NK-92 treated with Interleukin-12 subunit alpha and Interleukin-12 subunit beta, amount 100 ng/mL, for 24 hours (cell line): ENCODE results near the gene CYTH3.
"Not testable (repeated sequence)": the region's sequence is repeated elsewhere in the genome, so short reads cannot be mapped to it uniquely, and the experiment has no call there.

Experiments
- DNase-seq: peaks from one replicate; lab custom pipeline; 2025; lab: John Stamatoyannopoulos, UW

The CYTH3 gene

GRCh38 chr7:6229284-6229683 lies 43.1 kb downstream of the CYTH3 start:
- not testable (repeated sequence) for DNase-seq

- no peak for DNase-seq
Measured at GRCh38 chr7:6228361-6229229, 43.8 kb downstream of the CYTH3 start.

- DNase-seq, result no peak
Measured at GRCh38 chr7:6227294-6227846, 45.1 kb downstream of the CYTH3 start.

- no peak for DNase-seq
Measured at GRCh38 chr7:6226194-6226799, 46.1 kb downstream of the CYTH3 start.

- not testable (repeated sequence) for DNase-seq
Measured at GRCh38 chr7:6223411-6223810, 49.0 kb downstream of the CYTH3 start.

GRCh38 chr7:6223010-6223409 lies 49.4 kb downstream of the CYTH3 start:
- DNase-seq, result not testable (repeated sequence)

- DNase-seq, result peak; percentile 7
Measured at GRCh38 chr7:6221340-6222319, 50.8 kb downstream of the CYTH3 start.

GRCh38 chr7:6218329-6218728 lies 54.1 kb downstream of the CYTH3 start:
- DNase-seq, result no peak

- DNase-seq, result no peak
Measured at GRCh38 chr7:6212008-6212407, 60.4 kb downstream of the CYTH3 start.

GRCh38 chr7:6210621-6211372 lies 61.6 kb downstream of the CYTH3 start:
- DNase-seq, result no peak

- DNase-seq, result no peak
Measured at GRCh38 chr7:6209340-6209739, 63.1 kb downstream of the CYTH3 start.

- DNase-seq, result no peak
Measured at GRCh38 chr7:6208573-6209328, 63.7 kb downstream of the CYTH3 start.

GRCh38 chr7:6205971-6206660 lies 66.3 kb downstream of the CYTH3 start:
- no peak for DNase-seq

GRCh38 chr7:6203381-6203780 lies 69.0 kb downstream of the CYTH3 start:
- no peak for DNase-seq

- no peak for DNase-seq
Measured at GRCh38 chr7:6202117-6202516, 70.3 kb downstream of the CYTH3 start.

GRCh38 chr7:6200971-6201370 lies 71.5 kb downstream of the CYTH3 start:
- no peak for DNase-seq

- DNase-seq, result no peak
Measured at GRCh38 chr7:6198689-6199595, 73.5 kb downstream of the CYTH3 start.

- DNase-seq, result no peak
Measured at GRCh38 chr7:6197801-6198551, 74.4 kb downstream of the CYTH3 start.
